ENCODE data around the gene SMOC1. TPM values are rescaled to one million over a fixed set of nuclear protein-coding genes. Genes with fewer than 3 reads are reported as not detected.

Gene SMOC1
- total RNA-seq, 2 donors from 2014 or later = 14.1 to 18.6 TPM

DNA sequence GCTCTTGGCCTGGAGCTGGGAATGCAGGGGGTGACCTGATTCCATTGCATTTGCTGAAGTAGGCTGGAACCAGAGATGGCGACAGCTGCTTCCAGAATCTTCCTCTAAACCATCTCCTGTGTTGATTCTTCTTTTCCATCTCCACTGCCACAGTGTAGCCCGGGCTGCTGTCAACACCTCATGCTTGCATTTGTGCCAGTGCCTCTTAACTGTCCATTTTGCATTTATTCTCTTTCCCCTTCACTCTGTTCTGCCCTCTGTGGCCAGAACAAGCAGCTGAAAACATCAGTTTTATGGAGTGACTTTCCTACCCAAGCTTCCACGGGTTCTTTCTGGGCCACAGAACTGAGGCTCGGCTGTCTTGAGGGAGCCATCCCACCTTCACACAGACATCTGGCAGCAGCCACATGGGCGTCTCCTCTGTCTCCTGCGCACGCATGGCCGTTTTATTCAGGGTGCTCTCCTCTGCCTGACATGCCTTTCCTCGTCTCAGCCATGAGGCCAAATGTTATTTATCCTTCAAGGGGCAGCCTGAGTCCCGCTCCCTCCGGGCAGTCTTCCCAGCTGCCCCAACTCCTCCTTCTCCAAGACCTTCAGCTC, 51.7 kb downstream of the SMOC1 start:
- Histone ChIP-seq H3K4me1 (no peaks in the 10 kb centered on the region), H3K9me3 (no peaks in the 10 kb centered on the region), H3K27me3 (no peaks in the 10 kb centered on the region), H3K4me3 (no peak overlapping the region), H3K36me3 (no peaks in the 10 kb centered on the region), H3K27ac (no peak overlapping the region)
- TF ChIP-seq, protein P1, sequence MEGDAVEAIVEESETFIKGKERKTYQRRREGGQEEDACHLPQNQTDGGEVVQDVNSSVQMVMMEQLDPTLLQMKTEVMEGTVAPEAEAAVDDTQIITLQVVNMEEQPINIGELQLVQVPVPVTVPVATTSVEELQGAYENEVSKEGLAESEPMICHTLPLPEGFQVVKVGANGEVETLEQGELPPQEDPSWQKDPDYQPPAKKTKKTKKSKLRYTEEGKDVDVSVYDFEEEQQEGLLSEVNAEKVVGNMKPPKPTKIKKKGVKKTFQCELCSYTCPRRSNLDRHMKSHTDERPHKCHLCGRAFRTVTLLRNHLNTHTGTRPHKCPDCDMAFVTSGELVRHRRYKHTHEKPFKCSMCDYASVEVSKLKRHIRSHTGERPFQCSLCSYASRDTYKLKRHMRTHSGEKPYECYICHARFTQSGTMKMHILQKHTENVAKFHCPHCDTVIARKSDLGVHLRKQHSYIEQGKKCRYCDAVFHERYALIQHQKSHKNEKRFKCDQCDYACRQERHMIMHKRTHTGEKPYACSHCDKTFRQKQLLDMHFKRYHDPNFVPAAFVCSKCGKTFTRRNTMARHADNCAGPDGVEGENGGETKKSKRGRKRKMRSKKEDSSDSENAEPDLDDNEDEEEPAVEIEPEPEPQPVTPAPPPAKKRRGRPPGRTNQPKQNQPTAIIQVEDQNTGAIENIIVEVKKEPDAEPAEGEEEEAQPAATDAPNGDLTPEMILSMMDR (IDR thresholded peaks at IDR 0.05) = no peak
- DNase-seq (ENCODE audit: low spot score) = no peak

DNA sequence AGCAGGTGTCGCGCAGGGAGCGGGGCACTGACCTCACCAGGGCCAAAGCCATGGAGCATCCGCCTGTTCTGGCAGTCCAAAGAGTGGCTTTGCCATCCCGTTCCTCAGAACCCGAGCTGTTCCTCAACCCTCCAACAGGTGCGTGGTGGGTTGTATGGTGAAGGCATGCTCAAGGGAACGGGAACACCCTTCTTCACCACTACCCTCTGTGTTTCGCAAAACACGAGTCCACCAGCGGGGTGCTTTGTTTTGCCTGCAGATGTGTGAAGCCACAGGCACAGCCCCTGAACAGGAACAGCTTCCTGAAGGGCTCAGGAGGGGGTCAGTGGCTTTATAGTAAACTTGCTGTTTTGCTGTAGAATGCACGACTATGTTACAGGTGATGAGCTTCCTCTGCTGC, 52.7 kb downstream of the SMOC1 start:
- Histone ChIP-seq H3K36me3 (no peaks in the 10 kb centered on the region), H3K27ac (no peak overlapping the region), H3K9me3 (no peaks in the 10 kb centered on the region), H3K4me3 (no peak overlapping the region), H3K4me1 (no peaks in the 10 kb centered on the region), H3K27me3 (no peaks in the 10 kb centered on the region)
- DNase-seq (ENCODE audit: low spot score) = no peak
- TF ChIP-seq, protein P1 (IDR thresholded peaks at IDR 0.05) = no peak

DNA sequence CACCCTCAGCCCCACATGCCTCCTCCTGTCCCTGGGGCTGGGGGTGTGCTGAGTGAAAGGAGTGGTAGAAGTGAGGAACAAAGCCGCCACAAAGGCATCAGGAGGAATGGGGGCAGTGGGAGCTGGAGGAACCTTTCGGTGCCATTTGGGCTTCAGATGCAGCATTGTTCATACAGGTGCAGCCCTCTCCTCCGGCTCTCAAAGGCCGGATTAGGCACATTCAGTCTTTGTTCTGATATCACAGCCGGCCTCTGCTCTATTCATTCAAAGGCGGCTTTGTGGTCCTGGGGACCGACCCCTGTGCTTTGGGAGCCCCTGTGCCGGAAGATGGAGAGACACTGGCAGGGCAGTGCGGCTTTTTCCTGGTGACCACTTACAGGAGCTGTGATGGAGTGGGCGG, 53.2 kb downstream of the SMOC1 start:
- Histone ChIP-seq H3K9me3 (no peaks in the 10 kb centered on the region), H3K4me1 (no peaks in the 10 kb centered on the region), H3K36me3 (no peaks in the 10 kb centered on the region), H3K27me3 (no peaks in the 10 kb centered on the region), H3K27ac (no peak overlapping the region), H3K4me3 (no peak overlapping the region)
- DNase-seq (ENCODE audit: low spot score) = no peak
- TF ChIP-seq, protein P1 (IDR thresholded peaks at IDR 0.05) = no peak

DNA sequence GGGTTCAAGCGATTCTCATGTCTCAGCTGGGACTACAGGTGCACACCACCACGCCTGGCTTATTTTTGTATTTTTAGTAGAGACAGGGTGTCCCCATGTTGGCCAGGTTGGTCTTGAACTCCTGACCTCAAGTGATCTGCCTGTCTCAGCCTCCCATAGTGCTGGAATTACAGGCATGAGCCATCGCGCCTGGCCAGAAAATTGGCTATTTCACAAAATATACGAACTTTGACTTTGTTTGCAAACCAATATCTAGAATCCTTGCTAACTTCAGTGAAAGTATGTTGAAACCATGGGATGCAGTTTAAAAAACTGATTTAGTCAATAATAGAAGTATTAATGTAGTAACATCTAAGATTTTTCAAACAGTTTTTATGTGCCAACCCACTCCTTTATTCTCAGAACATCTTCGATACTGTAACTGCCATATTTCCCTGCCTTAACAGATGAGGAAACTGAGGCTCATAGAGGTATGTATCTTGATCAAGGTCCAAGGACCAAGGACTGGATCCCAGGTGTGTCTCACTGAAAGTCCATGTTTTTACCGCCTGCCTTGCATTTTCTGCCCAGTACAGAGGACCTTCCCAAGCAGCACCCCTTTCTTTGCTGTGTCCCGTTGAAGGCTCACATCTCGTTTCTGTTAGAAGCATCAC, 54.5 kb downstream of the SMOC1 start:
- Histone ChIP-seq H3K36me3 (no peaks in the 10 kb centered on the region), H3K4me1 (no peaks in the 10 kb centered on the region), H3K9me3 (no peaks in the 10 kb centered on the region), H3K4me3 (no peak overlapping the region), H3K27ac (no peak overlapping the region), H3K27me3 (no peaks in the 10 kb centered on the region)
- TF ChIP-seq, protein P1 (IDR thresholded peaks at IDR 0.05) = no peak
- no peak for DNase-seq (ENCODE audit: low spot score)

DNA sequence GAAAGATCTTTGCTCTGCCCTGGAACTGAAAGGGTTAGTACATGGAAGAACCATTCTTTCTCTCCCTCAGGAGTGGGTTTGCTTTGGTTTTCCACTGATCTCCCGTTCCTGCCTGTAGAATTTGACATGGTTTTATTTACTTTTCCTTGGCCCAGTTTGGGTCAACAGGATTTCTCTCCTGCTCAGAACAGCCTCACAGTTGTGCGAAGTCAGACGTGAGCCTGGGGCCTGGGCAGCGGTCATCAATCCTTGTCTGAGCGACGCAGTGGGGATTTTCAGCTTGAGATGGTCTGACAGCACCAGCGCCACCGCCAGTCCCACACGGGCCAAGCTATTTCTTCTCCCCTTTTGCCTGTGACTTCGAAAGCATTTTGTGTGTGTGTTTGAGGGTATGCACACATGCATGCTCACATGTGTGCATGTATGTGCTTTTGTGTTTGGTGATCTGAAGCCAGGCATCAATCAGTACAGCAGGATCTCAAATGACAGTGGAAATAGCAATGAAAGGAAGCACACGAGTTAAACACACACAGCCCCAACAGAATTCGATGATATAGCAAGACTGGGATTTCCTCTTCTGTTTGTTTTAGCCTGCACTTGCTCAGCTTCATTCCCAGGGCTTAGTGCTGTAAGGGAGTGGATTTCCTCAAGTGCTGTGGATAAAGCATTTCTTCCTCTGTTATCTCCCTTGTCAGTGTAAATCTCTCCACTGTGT, 58.3 kb downstream of the SMOC1 start:
- DNase-seq (ENCODE audit: low spot score) = no peak
- H3K4me3 ChIP-seq = no peak overlapping the region
- H3K27ac ChIP-seq = no peak overlapping the region
- no peaks in the 10 kb centered on the region for H3K4me1 ChIP-seq
- H3K9me3 ChIP-seq = no peaks in the 10 kb centered on the region
- H3K27me3 ChIP-seq = no peaks in the 10 kb centered on the region
- no peaks in the 10 kb centered on the region for H3K36me3 ChIP-seq
- TF ChIP-seq, protein P1 (IDR thresholded peaks at IDR 0.05) = no peak
